ENCODE results near the gene UMAD1.
A peak's percentile ranks its signal among the peaks of the same experiment; 100 is the strongest.
"Not testable (repeated sequence)": the region's sequence is repeated elsewhere in the genome, so short reads cannot be mapped to it uniquely, and the experiment has no call there.

UMAD1 gene

DNA sequence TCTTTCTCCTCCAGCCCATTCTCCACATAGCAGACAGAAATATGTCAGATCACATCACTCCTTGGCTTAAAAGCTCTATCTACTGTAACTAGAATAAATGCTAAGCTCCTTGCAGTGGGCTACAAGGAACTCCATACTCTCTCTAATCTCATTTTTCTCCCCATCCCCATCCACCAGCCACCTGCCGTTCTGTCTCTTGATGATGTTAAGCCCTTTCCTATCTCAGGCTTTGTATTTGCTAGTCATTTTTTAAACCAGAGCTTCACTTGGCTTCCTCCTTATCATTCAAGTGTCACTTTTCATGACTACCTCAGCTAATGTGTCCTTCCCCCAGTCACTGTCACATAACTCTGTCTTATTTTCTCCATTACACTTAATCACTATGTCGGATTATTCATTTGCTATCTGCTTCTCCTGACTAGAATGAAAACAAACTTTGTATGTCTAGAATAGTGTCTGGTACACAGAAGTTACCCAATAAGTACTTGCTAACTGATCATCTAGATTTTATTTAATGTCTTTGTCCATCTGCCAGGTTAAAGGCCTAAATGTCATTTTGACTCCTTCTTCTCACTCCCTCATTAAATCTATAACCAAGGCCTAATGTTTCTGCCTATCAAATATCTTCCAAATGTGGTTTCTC lies 165.1 kb downstream of the UMAD1 start:
- DNase-seq = no peak

DNA sequence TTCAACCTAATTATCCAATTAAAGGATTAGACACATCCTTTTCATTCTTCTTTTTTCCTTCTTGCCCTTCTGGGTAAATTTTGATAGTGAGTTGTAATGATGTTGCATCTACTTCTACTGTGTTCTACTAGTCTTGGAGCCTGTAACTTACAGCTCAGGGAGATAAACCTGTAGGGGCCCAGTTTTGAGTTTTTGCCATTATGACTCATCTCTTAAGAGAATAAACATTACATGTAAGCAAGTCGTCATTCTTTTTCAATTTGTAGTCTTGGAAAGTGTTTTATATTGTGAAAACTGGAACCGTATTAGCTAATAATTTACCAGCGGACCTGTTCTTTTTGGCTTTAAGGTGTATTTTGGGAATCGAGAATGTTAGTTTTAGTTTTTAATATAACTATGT lies 167.6 kb downstream of the UMAD1 start:
- DNase-seq = no peak

DNA sequence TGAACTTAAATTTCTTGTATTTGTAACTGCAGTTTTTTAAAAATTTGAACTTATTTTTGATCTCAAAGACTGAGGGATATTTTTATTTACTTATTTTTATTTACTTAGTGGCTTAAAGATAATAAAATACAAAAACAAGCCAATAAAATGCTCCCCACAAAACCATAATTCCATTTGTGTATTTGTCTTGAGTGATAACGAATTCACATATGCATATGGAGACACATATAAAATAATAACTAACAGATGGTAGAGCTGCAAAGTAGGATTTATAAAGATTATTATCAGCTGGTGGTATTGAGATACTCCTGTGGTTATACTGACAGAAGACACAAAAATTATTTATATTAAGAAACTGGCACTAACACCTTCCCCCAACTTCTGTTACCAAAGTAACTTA lies 168.1 kb downstream of the UMAD1 start:
- DNase-seq = no peak

DNA sequence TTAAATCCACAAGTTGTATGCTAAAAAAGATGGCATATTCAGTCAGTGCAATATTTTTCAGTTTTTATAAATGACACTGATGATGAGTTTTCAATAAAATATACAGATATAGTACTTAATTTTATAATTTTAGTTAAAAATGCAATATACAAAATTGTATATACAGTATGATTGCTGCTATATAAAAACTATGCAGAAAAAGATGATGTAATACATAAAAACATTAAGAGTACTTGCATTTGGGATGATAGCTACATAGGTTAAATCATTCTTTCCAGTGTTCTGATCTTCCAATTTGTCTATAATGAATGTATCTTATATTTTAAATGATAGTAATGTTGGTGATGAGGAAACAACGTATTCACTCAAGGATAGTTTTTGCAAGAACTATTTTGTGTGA lies 169.8 kb downstream of the UMAD1 start:
- DNase-seq = no peak

DNA sequence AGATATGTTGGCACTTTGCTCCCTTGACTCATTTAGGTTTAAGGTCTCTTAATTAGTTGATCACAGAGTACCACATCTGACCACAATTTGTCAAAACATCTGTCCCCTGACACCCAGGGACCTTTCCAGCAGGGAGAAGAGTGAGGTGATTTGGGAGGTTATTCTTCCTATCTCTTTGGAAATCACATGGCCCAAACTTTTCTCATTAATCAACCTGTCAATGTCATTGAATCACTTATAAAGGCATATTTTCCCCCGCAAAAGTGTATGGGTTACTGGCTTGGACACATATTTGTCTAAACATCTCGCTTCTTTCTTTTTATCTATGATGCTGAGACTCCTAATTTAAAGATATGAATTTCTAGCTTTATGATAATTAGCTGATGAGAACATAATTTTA lies 170.3 kb downstream of the UMAD1 start:
- DNase-seq = no peak

DNA sequence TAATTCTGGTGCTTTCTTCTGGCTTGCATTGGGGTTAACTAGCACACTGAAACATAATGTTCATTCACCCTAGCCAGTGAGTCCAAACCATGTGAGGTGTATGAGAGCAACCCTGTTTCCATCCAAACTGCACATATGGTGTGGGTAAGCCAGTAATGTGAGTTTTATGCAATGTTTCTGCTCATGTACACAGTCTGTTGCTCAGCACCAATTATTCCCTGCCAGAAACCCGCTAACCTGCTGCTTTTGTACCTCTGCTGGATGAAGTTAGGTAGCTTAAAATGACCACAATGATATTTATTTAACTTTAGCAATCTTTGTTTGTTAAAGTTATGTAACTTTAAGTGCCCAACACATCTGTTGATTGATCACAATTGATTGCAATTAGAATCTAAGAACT lies 171.6 kb downstream of the UMAD1 start:
- DNase-seq = no peak

DNA sequence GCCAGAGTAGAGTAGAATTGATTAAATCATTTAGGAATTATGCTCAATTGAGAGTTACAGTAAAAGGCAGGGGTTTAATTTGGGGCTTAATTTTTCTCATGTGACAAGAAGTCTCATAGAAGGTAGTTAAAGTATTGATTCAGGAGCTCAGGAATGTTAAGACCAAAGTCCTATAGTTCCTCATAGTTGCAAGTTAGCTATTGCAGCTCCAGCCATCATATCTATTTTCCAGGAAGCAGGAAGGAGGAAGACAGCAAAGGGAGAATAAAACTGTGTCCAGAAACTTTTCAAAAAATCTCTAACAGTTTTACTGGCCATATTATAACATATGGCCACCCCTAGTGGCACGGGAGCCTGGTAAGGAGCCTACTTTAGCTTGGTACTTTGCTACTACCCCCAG lies 174.8 kb downstream of the UMAD1 start:
- no peak for DNase-seq

DNA sequence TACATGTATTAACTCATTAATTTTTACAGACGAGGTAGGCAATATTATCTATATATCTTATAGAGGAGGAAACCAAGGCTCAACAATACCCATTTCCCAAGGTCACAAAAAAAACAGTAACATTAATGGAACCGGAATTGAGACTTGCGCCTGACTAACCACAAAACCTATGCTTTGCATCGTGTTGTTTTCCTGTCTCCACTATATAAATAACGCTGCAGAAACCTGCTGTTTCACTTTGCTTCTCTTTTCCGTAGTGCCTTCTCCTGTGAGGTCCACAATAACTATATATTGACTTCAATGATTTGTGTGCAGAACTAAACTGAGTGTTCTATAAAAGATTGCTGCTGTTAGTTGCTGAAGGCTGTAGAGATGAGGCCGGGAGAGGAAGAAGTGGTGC lies 175.5 kb downstream of the UMAD1 start:
- no peak for DNase-seq

DNA sequence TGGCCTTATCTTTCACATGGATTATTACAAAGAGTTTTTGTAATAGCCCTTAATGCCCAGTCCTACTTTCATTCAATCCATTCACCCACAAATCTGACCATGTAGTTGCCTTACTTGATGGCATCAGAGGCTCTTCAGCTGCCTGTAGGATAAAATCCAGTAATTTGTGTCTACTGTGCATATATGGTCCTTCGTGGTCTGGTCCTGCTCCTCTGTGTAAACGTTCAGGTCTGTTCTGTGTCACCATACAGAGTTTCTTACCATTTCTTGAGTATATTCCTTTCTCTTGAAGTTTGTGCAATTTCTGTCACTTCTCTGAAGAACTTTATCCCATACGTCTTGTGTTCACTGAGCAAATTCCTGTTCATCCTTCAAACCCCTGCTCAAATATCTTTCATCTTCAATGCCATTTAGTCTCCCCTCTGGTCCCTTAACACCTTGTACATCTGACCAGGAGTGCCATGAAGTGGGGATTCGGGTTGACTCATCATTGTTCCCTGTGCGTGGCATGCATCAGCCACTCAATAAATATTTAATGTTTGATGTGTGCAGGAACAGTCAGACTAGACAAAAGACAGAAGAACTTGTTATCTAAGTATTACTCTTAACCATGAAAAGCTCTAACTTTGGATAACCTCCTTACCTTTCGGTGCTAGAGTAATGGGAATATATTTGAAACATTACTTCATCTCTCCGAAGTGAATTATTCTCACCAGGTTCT lies 176.4 kb downstream of the UMAD1 start:
- no peak for DNase-seq

DNA sequence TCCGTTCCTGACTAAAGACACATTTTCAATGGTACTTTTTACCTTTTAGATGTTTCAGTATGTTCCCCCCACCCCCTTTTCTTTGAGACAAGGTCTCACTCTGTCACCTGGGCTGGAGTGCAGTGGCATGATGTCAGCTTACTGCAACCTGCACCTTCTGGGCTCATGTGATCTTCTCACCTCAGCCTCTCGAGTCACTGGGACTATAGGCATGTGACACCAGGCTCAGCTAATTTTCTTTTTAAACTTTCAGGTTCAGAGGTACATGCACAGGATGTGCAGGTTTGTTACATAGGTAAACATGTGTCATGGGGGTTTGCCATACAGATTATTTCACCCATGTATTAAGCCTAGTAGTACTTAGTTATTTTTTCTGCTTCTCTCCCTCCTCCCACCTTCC lies 177.2 kb downstream of the UMAD1 start:
- no peak for DNase-seq

DNA sequence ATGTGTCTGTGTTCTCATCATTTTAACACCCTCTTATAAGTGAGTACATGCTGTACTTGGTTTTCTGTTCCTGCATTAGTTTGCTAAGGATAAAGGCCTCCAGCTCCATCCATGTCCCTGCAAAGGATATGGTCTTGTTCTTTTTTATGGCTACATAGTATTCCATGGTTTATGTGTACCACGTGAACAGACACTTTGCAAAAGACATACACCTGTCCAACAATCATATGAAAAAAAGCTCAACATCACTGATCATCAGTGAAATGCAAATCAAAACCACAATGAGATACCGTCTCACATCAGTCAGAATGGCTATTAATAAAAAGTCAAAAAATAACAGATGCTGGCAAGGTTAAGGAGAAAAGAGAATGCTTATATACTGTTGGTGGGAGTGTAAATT lies 177.6 kb downstream of the UMAD1 start:
- DNase-seq = not testable (repeated sequence)

DNA sequence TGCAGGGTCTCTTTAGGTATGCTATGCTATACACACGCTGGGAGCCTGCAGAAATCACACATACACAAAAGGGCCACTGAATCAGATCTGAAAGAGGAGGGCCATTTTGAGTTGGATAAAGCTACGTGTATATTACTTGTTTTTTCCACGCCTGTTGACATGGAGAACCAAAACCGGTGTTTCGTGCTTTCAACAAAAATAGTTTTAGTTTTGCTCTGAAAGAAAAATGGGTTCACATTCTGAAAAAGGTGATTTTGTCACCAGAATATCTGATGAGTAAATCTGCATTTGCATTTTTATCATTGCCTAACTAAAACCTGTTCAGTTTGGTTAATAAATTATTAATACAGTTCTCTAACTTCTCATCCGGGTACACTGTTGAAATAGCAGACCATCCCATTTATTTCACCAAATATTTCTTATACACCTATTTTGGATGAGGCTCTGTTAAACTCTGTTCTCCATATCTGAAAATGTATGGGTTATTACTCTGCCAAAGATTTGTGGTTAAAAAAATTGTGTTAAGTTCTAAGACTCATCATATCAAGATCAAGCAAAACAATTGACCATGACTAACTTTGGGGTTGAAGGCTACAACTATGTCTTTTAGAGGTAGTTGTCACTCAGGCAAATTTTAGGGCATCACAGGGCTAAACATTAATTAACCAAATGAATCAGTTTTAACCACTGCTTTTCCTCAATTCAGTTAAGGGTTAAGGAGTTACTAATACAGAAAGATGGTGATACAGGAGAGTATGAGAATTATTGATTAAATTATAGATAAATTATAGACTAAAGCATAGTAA lies 179.1 kb downstream of the UMAD1 start:
- DNase-seq = no peak

DNA sequence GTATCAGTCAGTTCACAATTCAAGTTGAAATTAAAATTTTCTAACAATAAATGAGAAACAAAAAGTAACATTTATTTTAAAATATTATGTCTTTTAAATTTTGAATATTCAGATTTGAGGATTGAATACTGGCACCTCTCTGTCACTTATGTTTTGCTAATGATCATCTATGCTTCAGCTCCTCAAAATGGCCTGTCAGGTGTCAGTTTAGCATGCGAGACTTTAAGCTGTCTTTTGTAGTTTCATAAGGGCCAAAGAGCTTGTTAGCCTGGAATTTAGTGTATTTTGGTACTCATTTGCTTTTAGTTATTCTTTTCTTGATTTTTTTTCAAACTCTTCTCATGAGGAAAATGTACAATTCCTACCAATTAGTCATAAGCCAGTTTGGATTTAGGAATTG lies 179.9 kb downstream of the UMAD1 start:
- no peak for DNase-seq

DNA sequence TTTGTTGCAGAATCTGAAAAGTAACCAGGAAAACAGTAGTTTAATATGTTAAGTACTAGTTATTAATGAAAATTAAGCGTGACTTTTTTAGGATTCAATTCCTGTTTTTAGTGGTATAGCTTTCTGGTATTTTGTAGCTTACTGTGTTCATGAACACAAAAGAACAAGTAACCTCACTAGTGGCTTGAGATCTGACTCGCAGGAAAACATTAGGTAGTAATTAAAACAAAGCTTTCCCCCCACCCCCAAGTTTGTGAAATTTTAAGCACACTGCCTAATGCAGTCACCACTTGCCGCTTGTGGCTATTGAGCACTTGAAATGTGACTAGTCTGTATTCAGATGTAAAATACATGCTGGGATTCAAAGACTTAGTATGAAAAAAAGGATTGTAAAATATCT lies 180.4 kb downstream of the UMAD1 start:
- DNase-seq = no peak

DNA sequence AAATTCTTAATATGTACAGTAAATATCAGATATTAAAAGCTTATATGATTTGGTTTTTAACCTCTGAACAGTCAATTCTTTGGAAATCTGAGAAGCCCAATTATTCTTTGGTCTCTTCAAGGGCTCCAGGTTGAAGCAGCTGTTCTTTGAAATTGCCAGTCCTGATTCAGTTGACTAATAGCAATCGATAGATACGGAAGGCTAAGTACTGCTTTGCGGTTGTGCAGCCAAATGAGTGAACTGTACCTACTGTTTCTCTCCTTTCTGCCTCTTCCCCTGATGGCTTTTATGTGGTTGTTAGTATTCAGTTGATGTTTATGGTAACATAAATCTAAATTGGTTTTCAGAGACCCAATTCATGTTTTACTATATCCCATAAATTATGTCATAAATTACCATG lies 181.0 kb downstream of the UMAD1 start:
- DNase-seq = no peak

DNA sequence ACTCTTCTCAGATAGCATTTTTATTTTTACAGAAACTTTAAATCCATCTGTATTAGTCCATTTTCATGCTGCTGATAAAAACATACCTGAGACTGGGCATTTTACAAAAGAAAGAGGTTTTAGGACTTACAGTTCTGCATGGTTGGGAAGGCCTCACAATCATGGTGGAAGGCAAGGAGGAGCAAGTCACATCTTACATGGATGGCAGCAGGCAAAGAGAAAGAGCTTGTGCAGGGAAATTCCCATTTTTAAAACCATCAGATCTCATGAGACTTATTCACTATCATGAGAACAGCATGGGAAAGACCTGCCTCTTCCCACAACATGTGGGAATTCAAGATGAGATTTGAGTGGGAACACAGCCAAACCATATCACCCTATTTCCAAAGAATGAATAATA lies 184.7 kb downstream of the UMAD1 start:
- not testable (repeated sequence) for DNase-seq

DNA sequence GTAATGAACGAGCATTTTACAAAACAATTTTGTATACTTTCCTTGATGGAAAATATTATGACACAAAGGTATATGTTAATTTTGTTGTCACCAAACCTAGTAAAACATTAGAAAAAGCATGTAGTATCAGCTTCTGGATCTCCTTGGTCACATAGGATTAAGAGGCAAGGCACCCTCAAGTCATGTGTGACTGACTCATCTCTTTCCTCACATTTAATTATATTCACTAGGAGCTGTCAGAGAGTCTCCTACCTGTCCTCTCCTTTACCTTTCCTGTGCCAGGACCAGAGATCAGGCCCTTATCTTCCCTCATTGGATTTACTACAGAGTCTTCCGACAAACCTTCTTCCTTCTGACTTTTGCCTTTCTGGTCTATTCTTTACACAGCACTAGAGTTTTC lies 189.1 kb downstream of the UMAD1 start:
- no peak for DNase-seq

DNA sequence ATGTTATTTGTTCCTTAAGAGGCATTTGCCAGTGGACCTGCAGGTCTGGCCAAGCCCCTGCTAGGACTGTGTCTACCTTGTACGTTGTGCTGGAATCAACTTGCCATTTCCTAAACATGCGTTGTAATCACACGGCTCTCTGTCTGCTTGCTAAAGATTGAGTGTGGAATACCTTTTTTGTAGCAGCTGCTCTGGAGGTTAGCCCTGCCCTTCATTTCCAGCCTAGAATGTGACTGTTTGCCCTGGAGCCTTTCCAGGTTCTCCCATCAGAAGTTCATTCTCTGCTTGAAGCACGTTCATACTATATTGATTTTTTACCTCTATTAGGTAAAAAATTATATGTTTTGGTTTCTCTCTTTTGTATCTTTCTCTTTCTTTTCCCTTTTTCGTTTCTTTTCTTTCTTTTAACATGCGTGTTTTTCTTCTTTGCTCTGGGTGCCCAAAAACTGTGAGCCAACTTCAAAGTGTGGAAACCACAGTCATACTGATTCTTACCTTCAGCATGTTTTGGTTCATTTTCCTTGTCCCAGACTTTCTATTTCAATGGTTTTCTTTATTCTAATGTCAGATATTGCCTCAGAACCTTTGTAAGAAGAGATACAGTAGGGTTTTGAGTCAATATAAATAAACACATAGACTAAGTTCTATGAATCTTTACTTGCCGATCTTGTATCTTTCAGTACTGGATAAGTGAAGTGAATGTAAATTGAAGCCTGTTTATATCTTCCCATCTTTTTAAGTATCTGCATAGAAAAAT lies 189.7 kb downstream of the UMAD1 start:
- peak; percentile 39 for DNase-seq

DNA sequence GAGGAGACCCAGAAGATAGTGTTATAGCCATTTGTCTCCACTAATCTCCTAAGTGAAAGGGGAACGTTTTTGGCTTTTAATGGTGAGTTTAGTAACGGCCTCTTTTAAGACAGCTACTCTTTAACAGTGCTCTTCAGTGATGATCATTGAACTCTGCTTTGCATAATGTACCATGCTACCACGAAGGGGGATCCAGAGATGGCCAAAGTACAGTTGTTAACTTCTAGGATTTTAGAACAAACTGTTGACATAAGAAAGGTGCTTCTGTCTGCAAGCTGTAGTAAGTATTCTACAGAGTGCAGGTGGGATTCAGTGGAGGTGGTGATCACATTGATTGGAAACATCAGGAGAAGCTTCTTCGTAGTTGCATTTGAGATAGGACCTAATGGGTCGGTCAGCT lies 192.0 kb downstream of the UMAD1 start:
- no peak for DNase-seq

DNA sequence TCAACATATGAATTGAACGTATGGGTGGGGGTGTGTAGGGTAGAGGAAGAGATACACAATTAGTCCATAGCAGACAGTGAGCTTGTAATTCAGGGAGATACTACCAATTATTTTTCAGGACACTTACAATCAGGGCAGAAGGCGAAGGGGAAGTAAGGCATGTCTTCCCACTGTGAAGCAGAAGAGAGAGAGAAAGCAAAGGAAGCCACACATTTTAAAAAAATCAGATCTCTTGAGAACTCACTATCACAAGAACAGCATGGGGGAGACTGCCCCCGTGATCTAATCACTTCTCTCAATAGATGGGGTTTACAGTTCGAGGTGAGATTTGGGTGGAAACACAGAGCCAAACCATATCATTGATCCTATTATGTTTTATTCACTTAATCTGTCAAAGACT lies 194.2 kb downstream of the UMAD1 start:
- DNase-seq = no peak

DNA sequence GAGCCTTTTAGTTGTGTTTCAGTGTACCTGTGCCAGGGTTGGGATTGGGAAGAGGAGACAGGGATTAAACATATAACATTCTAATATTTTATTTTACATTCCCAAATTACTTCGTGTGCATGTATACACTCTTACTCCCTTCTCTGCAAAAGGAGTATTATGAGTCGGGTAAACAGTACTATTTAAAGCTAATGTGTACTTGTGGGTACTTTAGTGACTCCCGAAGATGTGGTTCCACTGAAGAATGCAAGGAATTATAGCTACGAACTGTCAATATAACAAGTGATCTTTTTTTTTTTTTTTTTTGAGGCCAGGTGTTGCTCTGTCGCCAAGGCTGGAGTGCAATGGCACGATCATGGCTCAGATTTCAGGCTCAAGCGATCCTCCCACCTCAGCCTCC lies 200.5 kb downstream of the UMAD1 start:
- no peak for DNase-seq

DNA sequence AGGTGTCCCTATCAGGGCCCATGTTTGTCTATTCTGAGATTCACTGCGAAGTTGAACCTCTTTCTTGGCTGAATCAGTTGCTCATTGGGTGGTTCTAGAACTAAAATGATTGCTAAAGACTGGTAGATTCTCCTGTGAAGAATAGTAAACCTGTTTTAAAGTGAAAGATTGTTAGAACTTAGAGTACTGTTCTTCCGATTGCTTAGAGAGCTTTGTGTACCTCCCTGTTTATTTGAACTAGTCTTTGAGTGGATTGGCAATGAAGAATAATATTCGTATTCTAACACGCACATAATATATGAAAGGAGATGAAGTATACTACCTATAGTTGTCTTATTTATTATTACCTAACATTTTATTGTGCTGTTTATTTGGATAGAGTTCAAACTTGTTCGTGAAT lies 202.7 kb downstream of the UMAD1 start:
- no peak for DNase-seq

DNA sequence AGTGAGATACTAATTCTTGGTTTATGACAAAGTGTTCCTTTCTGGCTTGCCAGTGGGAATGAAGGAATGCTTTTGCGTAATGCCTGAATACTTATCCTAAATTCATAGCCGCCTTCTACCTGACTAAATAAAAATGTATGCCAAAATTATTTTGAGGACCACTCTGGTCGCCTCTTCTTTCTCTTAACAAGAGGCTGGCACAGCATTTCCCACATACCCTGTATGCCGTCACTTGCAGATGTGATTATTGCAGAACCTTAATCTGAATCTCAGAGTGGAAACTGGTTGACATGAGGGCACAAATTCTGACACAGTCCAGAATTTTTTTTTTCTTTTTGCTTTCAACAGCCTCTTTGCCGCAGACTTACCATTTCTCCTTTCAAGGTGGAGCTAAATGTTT lies 203.4 kb downstream of the UMAD1 start:
- no peak for DNase-seq

DNA sequence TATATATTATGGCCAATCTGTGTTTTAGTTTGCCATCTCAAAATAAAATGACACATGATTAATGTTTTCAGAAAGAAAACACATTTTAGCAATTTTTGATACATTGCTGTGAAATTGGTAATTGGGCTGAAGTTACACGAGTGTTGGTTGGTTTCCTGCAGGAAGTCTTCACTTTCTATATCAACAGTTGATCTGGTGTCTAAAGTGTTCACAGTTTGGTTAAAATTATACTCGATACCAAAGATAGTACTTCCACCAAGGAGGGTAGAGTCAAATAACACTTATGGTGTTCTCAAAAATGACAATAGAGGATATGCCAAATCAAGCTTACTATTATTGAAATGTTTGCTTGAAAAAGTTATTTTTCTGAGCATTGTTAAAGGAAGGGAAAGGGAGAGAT lies 207.7 kb downstream of the UMAD1 start:
- DNase-seq = no peak

All from NCI-H2081 treated with DMSO at 0.1 percent for 48 hours (cell line).